Measurements from ENCODE around the gene DPP6.

GRCh38 chr7:154858836-154859537, 806.8 kb downstream of the DPP6 start:
- no peak for TF ChIP-seq CTCF (IDR thresholded peaks at IDR 0.05)
- no peak for TF ChIP-seq POLR2A (IDR thresholded peaks at IDR 0.05)

Measured in tibial nerve (tissue), 3 donors.